GM12878 (cell line): ENCODE results near the gene MIGA2. TPM values are rescaled to one million over a fixed set of nuclear protein-coding genes. Genes with fewer than 3 reads are reported as not detected.

ENCODE experiments used
- ATAC-seq: fragments of 200-7000 bp; cut with Tn5 transposase; 3 replicates; pipeline ENCODE4 v1.9.1; 2020; ENCODE audit warnings: mild to moderate bottlenecking, moderate library complexity
- BruUV-seq: library from RNA; stranded (reverse); fragments of 400-500 nt; replicated peaks from 2 replicates; lab custom pipeline; 2021; lab: Mats Ljungman, UMichigan
- CTCF ChIA-PET: fragments of 300-600 bp; sonication (Branson Sonifier 250); formaldehyde crosslinking; extraction: SDS; loops from one replicate; lab custom pipeline; 2021; ENCODE audit warnings: inconsistent platforms; lab: Yijun Ruan, JAX
- POLR2A ChIA-PET: fragments of 350-600 bp; formaldehyde crosslinking; extraction: SDS; loops from one replicate; lab custom pipeline; 2021; ENCODE audit warnings: inconsistent platforms; lab: Charles Lee
- RAD21 ChIA-PET: fragments of 300-600 bp; sonication (Branson Sonifier 250); formaldehyde crosslinking; loops from one replicate; lab custom pipeline; 2023; ENCODE audit warnings: antibody characterized with exemption; ENCODE audit not compliant: unreplicated experiment; lab: Charles Lee
- SMC1A ChIA-PET: fragments of 300-600 bp; sonication (Branson Sonifier 250); formaldehyde crosslinking; loops from one replicate; lab custom pipeline; 2023; ENCODE audit not compliant: unreplicated experiment, uncharacterized antibody; lab: Charles Lee
- DNase-seq: peaks from one replicate; pipeline ENCODE4 v3.0.0-alpha.2; 2011; ENCODE audit warnings: low read depth, low spot score
- FAIRE-seq: peaks from 3 replicates; lab custom pipeline; 2011; peaks lifted over from hg19 to GRCh38; lab: Jason Lieb, UNC
- H2AFZ ChIP-seq: 2 replicates; pipeline ENCODE4 v1.6.0; 2011; ENCODE audit warnings: low read depth, low read length, control low read depth; ENCODE audit not compliant: control insufficient read depth
- H3K27ac ChIP-seq: 2 replicates; pipeline ENCODE4 v1.5.1; 2011; ENCODE audit warnings: control low read depth; ENCODE audit not compliant: control insufficient read depth, insufficient read depth
- H3K27me3 ChIP-seq, 2 experiments: replicated peaks in 1 of 2; 2 replicates each; pipeline versions ENCODE4 v1.6.0 to v1.6.1; 2011; ENCODE audit warnings: low read length in 1 of 2; ENCODE audit not compliant: control insufficient read depth in 2 of 2, insufficient read depth in 2 of 2
- H3K36me3 ChIP-seq, 2 experiments: 2 replicates each; pipeline ENCODE4 v1.5.1; 2011; ENCODE audit warnings: low read length in 1 of 2; ENCODE audit not compliant: control insufficient read depth in 2 of 2, insufficient read depth in 2 of 2
- H3K4me1 ChIP-seq: 2 replicates; pipeline ENCODE4 v1.6.1; 2011; ENCODE audit warnings: mild to moderate bottlenecking, low read length, moderate library complexity, mixed read lengths; ENCODE audit not compliant: control insufficient read depth, insufficient read depth
- H3K4me2 ChIP-seq: 2 replicates; pipeline ENCODE4 v1.6.0; 2011; ENCODE audit warnings: control low read depth; ENCODE audit not compliant: control insufficient read depth, insufficient read depth
- H3K4me3 ChIP-seq: fragments of 200-600 bp; sonication (generic); 2 replicates; pipeline ENCODE4 v1.5.1; 2016
- H3K79me2 ChIP-seq: 2 replicates; pipeline ENCODE4 v1.6.0; 2011; ENCODE audit warnings: low read length; ENCODE audit not compliant: control insufficient read depth, insufficient read depth
- H3K9ac ChIP-seq: 2 replicates; pipeline ENCODE4 v1.8.0; 2011; ENCODE audit warnings: low read length, control low read depth, mixed read lengths; ENCODE audit not compliant: control insufficient read depth, insufficient read depth
- H3K9me3 ChIP-seq: replicated peaks from 3 replicates; pipeline ENCODE4 v1.5.1; 2011; ENCODE audit warnings: mild to moderate bottlenecking, low read length; ENCODE audit not compliant: control insufficient read depth, insufficient read depth
- H4K20me1 ChIP-seq: 2 replicates; pipeline ENCODE4 v1.6.0; 2011; ENCODE audit not compliant: control insufficient read depth, insufficient read depth
- CEBPB ChIP-seq, 2 experiments: fragments of 150-350 bp in 1 of 2; IDR thresholded peaks; 2 replicates each; pipeline ENCODE4 v1.6.1; 2012 to 2014; ENCODE audit warnings: low read depth in 2 of 2, low read length in 2 of 2, borderline replicate concordance in 1 of 2, inconsistent platforms in 1 of 2
- CREB1 ChIP-seq: IDR thresholded peaks from 2 replicates; pipeline ENCODE4 v1.6.1; 2012; ENCODE audit warnings: low read depth, mild to moderate bottlenecking, inconsistent platforms
- DPF2 ChIP-seq: fragments of 450-650 bp; IDR thresholded peaks from 2 replicates; pipeline ENCODE4 v1.6.1; 2017; ENCODE audit warnings: mild to moderate bottlenecking
- E2F8 ChIP-seq: fragments of 450-650 bp; IDR thresholded peaks from 2 replicates; pipeline ENCODE4 v1.6.1; 2018; ENCODE audit warnings: mild to moderate bottlenecking, low read depth, moderate library complexity; ENCODE audit not compliant: partially characterized antibody
- EP300 ChIP-seq, 2 experiments: fragments of 150-350 bp in 1 of 2; IDR thresholded peaks; 2 replicates each; pipeline ENCODE4 v1.6.1; 2011 to 2012; ENCODE audit warnings: low read depth in 2 of 2, low read length in 2 of 2, borderline replicate concordance in 1 of 2, improper control_type of control experiment in 1 of 2, inconsistent platforms in 1 of 2; ENCODE audit not compliant: control insufficient read depth in 1 of 2
- ETV6 ChIP-seq, 2 experiments: fragments of 450-650 bp in 1 of 2; IDR thresholded peaks in 1 of 2; conservative IDR thresholded peaks in 1 of 2; 2 replicates each; pipeline ENCODE4 v1.6.1; 2014; ENCODE audit warnings: antibody characterized with exemption in 1 of 2, borderline replicate concordance in 1 of 2, low read depth in 1 of 2, mild to moderate bottlenecking in 1 of 2, moderate library complexity in 1 of 2
- EZH2 ChIP-seq: IDR thresholded peaks from 2 replicates; pipeline ENCODE4 v1.6.1; 2012; ENCODE audit warnings: low read depth, mild to moderate bottlenecking, control low read depth, inconsistent platforms, low read length, borderline replicate concordance; ENCODE audit not compliant: control insufficient read depth
- HCFC1 ChIP-seq: fragments of 150-350 bp; IDR thresholded peaks from 2 replicates; pipeline ENCODE4 v1.6.1; 2014; ENCODE audit warnings: low read length
- NFYB ChIP-seq: IDR thresholded peaks from 2 replicates; pipeline ENCODE4 v1.6.1; 2011; ENCODE audit warnings: low read depth, mild to moderate bottlenecking, low read length, improper control_type of control experiment, moderate library complexity; ENCODE audit not compliant: insufficient read depth
- PBX3 ChIP-seq: IDR thresholded peaks from 2 replicates; pipeline ENCODE4 v1.6.1; 2011; ENCODE audit warnings: mild to moderate bottlenecking, low read depth, low read length, moderate library complexity; ENCODE audit not compliant: insufficient replicate concordance
- POU2F2 ChIP-seq: IDR thresholded peaks from 3 replicates; pipeline ENCODE4 v1.6.1; 2011; ENCODE audit warnings: low read depth, mild to moderate bottlenecking, low read length, borderline replicate concordance
- PRDM15 ChIP-seq: fragments of 450-650 bp; formaldehyde crosslinking; IDR thresholded peaks from 2 replicates; pipeline ENCODE4 v1.4.0; 2020; ENCODE audit warnings: mild to moderate bottlenecking, moderate library complexity
- SMAD1 ChIP-seq: fragments of 450-650 bp; IDR thresholded peaks from 2 replicates; pipeline ENCODE4 v1.6.1; 2018; ENCODE audit warnings: mild to moderate bottlenecking, low read depth; ENCODE audit not compliant: partially characterized antibody
- SREBF2 ChIP-seq: IDR thresholded peaks from 2 replicates; pipeline ENCODE4 v1.6.1; 2012; ENCODE audit warnings: mild to moderate bottlenecking, low read length
- TCF3 ChIP-seq: IDR thresholded peaks from 2 replicates; pipeline ENCODE4 v1.6.1; 2012; ENCODE audit warnings: low read depth, mild to moderate bottlenecking, low read length, borderline replicate concordance; ENCODE audit not compliant: insufficient read depth
- YBX1 ChIP-seq: fragments of 450-650 bp; IDR thresholded peaks from 2 replicates; pipeline ENCODE4 v1.6.1; 2016; ENCODE audit warnings: antibody characterized with exemption
- ZNF622 ChIP-seq: fragments of 450-650 bp; IDR thresholded peaks from 2 replicates; pipeline ENCODE4 v1.6.1; 2017; ENCODE audit warnings: mild to moderate bottlenecking, inconsistent platforms
- WGBS: methylation state at CpG from one replicate; pipeline ENCODE4 v1.1.6; 2016; ENCODE audit warnings: low lambda C conversion rate; ENCODE audit not compliant: insufficient replicate concordance, insufficient coverage; ENCODE audit errors: missing lambda C conversion rate; 5-methylcytosine and 5-hydroxymethylcytosine counted together
- in situ Hi-C: fragments of 300-500 bp; cut with MboI; formaldehyde crosslinking; loops from 9 replicates; pipeline ENCODE4 v1.14.3; 2018; ENCODE audit warnings: mixed read lengths
- intact Hi-C: fragments of 100-400 bp; cut with micrococcal nuclease; formaldehyde crosslinking; loops from one replicate; pipeline ENCODE4 v1.14.2; 2022; ENCODE audit not compliant: unreplicated experiment
- polyA plus RNA-seq, 11 experiments: library from polyadenylated mRNA; depleted of rRNA in 4 of 11; unstranded in 6 of 11; stranded (reverse) in 5 of 11; fragments of >200 nt; fragmentation: Nextera tagmentation in 4 of 11; fragmentation: Illumina TruSeq in 1 of 11; extraction: Ambion mirVana in 4 of 11; extraction: Trizol in 1 of 11; gene quantifications; 1 replicate in 1 of 11; 2 replicates in 10 of 11; pipeline versions ENCODE4 v1.2.1 to v1.2.3, GENCODE V29; 2011 to 2016; ENCODE audit warnings: inconsistent platforms in 2 of 11, missing spikeins in 2 of 11, low read depth in 1 of 11
- total RNA-seq, 4 experiments: library from RNA; depleted of rRNA in 3 of 4; stranded (reverse); fragments of >200 nt in 3 of 4; fragmentation: Illumina TruSeq in 1 of 4; extraction: Trizol in 1 of 4; gene quantifications; 2 replicates each; pipeline versions ENCODE4 v1.2.1 to v1.2.3, GENCODE V29; 2013 to 2021

MIGA2 gene
- total and polyA plus RNA-seq, 10 of the 15 experiments (the other 5 are each of a cell fraction or from before 2014, with no cell fraction given): 0.14 to 31.0 (median 12.7) TPM

- FAIRE-seq (no peak), DNase-seq (no peak), ATAC-seq (no peak)
- Histone ChIP-seq H3K4me3 (no peak overlapping the region), H4K20me1 (no peaks in the 10 kb centered on the region), H3K36me3 (no peaks in the 10 kb centered on the region), H3K4me2 (no peak overlapping the region), H3K27me3 (no peaks in the 10 kb centered on the region), H3K27ac (no peak overlapping the region), H3K79me2 (no peaks in the 10 kb centered on the region), H3K4me1 (peaks cover 6% of the 10 kb centered on the region), H3K9me3 (no peaks in the 10 kb centered on the region), H2AFZ (no peak overlapping the region), H3K9ac (no peak overlapping the region)
- ChIA-PET SMC1A (no interaction called here), POLR2A (interaction anchor here (0.6 kb wide), 2 partner anchors 100 to 228 kb away, joined by 3 to 4 read pairs; no protein-coding TSS in a partner anchor), CTCF (no interaction called here), RAD21 (no interaction called here)
- no TSS peak for BruUV-seq
- in situ Hi-C loops: no loop called here
- intact Hi-C loops: no loop called here
- 81% methylated on average over 3 of the region's 3 CpGs for WGBS
- TF ChIP-seq CEBPB (IDR thresholded peaks at IDR 0.05; ENCODE audit: borderline replicate concordance in 1 of 2, low read depth in 2 of 2, low read length in 2 of 2): no peak
- no peak for TF ChIP-seq EP300 (IDR thresholded peaks at IDR 0.05; ENCODE audit: borderline replicate concordance in 1 of 2, control insufficient read depth in 1 of 2, low read depth in 2 of 2, low read length in 2 of 2)
- TF ChIP-seq E2F8: no peak
- no peak for TF ChIP-seq DPF2
- no peak for TF ChIP-seq PBX3
- TF ChIP-seq HCFC1: no peak
- no peak for TF ChIP-seq CREB1
- no peak for TF ChIP-seq SREBF2
- no peak for TF ChIP-seq TCF3
- TF ChIP-seq SMAD1: no peak
- TF ChIP-seq YBX1: no peak
- no peak for TF ChIP-seq PRDM15 (CRISPR knock-in tag)
- TF ChIP-seq ZNF622: no peak
- TF ChIP-seq NFYB: no peak
- no peak for TF ChIP-seq ETV6 (conservative IDR thresholded peaks at IDR 0.05 in 1 of 2, IDR thresholded peaks at IDR 0.05 in 1 of 2; ENCODE audit: borderline replicate concordance in 1 of 2, low read depth in 1 of 2)
- TF ChIP-seq POU2F2: no peak
- no peak for TF ChIP-seq EZH2
Observed at GRCh38 chr9:129074106-129074505, 37.7 kb downstream of the MIGA2 start.
